SJCRH30 (cell line): ENCODE results near the gene FHIP1A. TPM values are rescaled to one million over a fixed set of nuclear protein-coding genes. Genes with fewer than 3 reads are reported as not detected.

ENCODE experiments used
- DNase-seq, 2 experiments: peaks; one replicate each; pipeline ENCODE4 v3.0.0-alpha.2; 2015 to 2020
- H3K27ac ChIP-seq: fragments of 250-450 bp; sonication (Bioruptor Pico); 2 replicates; pipeline ENCODE4 v1.5.1; 2020; ENCODE audit warnings: mild to moderate bottlenecking, moderate library complexity
- H3K27me3 ChIP-seq: fragments of 250-450 bp; sonication (Bioruptor Pico); 2 replicates; pipeline ENCODE4 v1.5.1; 2020; ENCODE audit warnings: mild to moderate bottlenecking, moderate library complexity
- H3K36me3 ChIP-seq: fragments of 250-450 bp; sonication (Bioruptor Pico); 2 replicates; pipeline ENCODE4 v1.5.1; 2020; ENCODE audit warnings: mild to moderate bottlenecking, moderate library complexity
- H3K4me1 ChIP-seq: fragments of 250-450 bp; sonication (Bioruptor Pico); 2 replicates; pipeline ENCODE4 v1.5.1; 2020; ENCODE audit warnings: mild to moderate bottlenecking, moderate library complexity
- H3K4me3 ChIP-seq: fragments of 250-450 bp; sonication (Bioruptor Pico); 2 replicates; pipeline ENCODE4 v1.5.1; 2020; ENCODE audit warnings: mild to moderate bottlenecking, moderate library complexity
- H3K9me3 ChIP-seq: fragments of 250-450 bp; sonication (Bioruptor Pico); replicated peaks from 2 replicates; pipeline ENCODE4 v1.5.1; 2020; ENCODE audit warnings: mild to moderate bottlenecking, moderate library complexity
- total RNA-seq: library from RNA; depleted of rRNA; stranded (reverse); fragments of >200 nt; shearing (Covaris generic); gene quantifications from 2 replicates; pipeline ENCODE4 v1.2.3, GENCODE V29; 2014

FHIP1A gene
- total RNA-seq, 1 experiment from 2014 or later = 2.7 TPM

- Histone ChIP-seq H3K27me3 (no peaks in the 10 kb centered on the region), H3K27ac (no peak overlapping the region), H3K36me3 (no peaks in the 10 kb centered on the region), H3K9me3 (no peaks in the 10 kb centered on the region), H3K4me1 (0 out of 2 replicates have a peak, but pooled peaks cover 5% of the 10 kb centered on the region), H3K4me3 (peak overlapping the region; percentile 78)
- no peak for DNase-seq
Observed at GRCh38 chr4:151407466-151408379, 1.3 kb upstream of the FHIP1A start.

- DNase-seq = no peak
- Histone ChIP-seq H3K36me3 (no peaks in the 10 kb centered on the region), H3K9me3 (no peaks in the 10 kb centered on the region), H3K4me1 (0 out of 2 replicates have a peak, but pooled peaks cover 5% of the 10 kb centered on the region), H3K27me3 (no peaks in the 10 kb centered on the region), H3K27ac (peak overlapping the region; percentile 24; the same call in 1 of the 2 replicates), H3K4me3 (peak overlapping the region; percentile 78)
Observed at GRCh38 chr4:151408380-151408629, 671 bp upstream of the FHIP1A start.

GRCh38 chr4:151409470-151410313 lies 716 bp downstream of the FHIP1A start:
- peak; percentile 11 to 36 for DNase-seq
- Histone ChIP-seq H3K9me3 (no peaks in the 10 kb centered on the region), H3K27me3 (no peaks in the 10 kb centered on the region), H3K36me3 (no peaks in the 10 kb centered on the region), H3K27ac (peak overlapping the region; percentile 26; the same call in 1 of the 2 replicates), H3K4me1 (0 out of 2 replicates have a peak, but pooled peaks cover 5% of the 10 kb centered on the region), H3K4me3 (peak overlapping the region; percentile 78)

- peak in 1 of 2 experiments; percentile 47 for DNase-seq
- H3K36me3 ChIP-seq = no peaks in the 10 kb centered on the region
- peak overlapping the region; percentile 69 for H3K27ac ChIP-seq
Observed at GRCh38 chr4:151415978-151416377, 7.0 kb downstream of the FHIP1A start.

GRCh38 chr4:151417164-151417571 lies 8.2 kb downstream of the FHIP1A start:
- Histone ChIP-seq H3K9me3 (no peaks in the 10 kb centered on the region), H3K27me3 (no peaks in the 10 kb centered on the region), H3K4me3 (no peak overlapping the region), H3K4me1 (peaks cover 24% of the 10 kb centered on the region), H3K36me3 (no peaks in the 10 kb centered on the region), H3K27ac (no peak overlapping the region)
- DNase-seq = no peak

More at GRCh38 chr4:151415978-151416377, 7.0 kb downstream of the FHIP1A start:
- no peaks in the 10 kb centered on the region for H3K9me3 ChIP-seq
- no peaks in the 10 kb centered on the region for H3K27me3 ChIP-seq
- H3K4me3 ChIP-seq = no peak overlapping the region
- H3K4me1 ChIP-seq = peaks cover 24% of the 10 kb centered on the region

GRCh38 chr4:151417766-151418376 lies 8.9 kb downstream of the FHIP1A start:
- Histone ChIP-seq H3K4me1 (peaks cover 24% of the 10 kb centered on the region), H3K4me3 (no peak overlapping the region), H3K27ac (no peak overlapping the region), H3K9me3 (no peaks in the 10 kb centered on the region), H3K36me3 (no peaks in the 10 kb centered on the region), H3K27me3 (no peaks in the 10 kb centered on the region)
- DNase-seq = no peak

GRCh38 chr4:151418385-151418784 lies 9.4 kb downstream of the FHIP1A start:
- Histone ChIP-seq H3K4me3 (no peak overlapping the region), H3K27ac (no peak overlapping the region), H3K36me3 (no peaks in the 10 kb centered on the region), H3K4me1 (peaks cover 24% of the 10 kb centered on the region), H3K9me3 (no peaks in the 10 kb centered on the region), H3K27me3 (no peaks in the 10 kb centered on the region)
- no peak for DNase-seq

- DNase-seq = no peak
- H3K36me3 ChIP-seq = no peaks in the 10 kb centered on the region
- H3K4me3 ChIP-seq = no peak overlapping the region
- no peaks in the 10 kb centered on the region for H3K9me3 ChIP-seq
- no peaks in the 10 kb centered on the region for H3K27me3 ChIP-seq
- peaks cover 24% of the 10 kb centered on the region for H3K4me1 ChIP-seq
- no peak overlapping the region for H3K27ac ChIP-seq
Observed at GRCh38 chr4:151418856-151419255, 9.9 kb downstream of the FHIP1A start.

GRCh38 chr4:151420250-151420807 lies 11.4 kb downstream of the FHIP1A start:
- H3K9me3 ChIP-seq = no peaks in the 10 kb centered on the region
- no peak for DNase-seq
- no peaks in the 10 kb centered on the region for H3K27me3 ChIP-seq
- H3K36me3 ChIP-seq = no peaks in the 10 kb centered on the region
- H3K4me1 ChIP-seq = peaks cover 22% of the 10 kb centered on the region
- H3K4me3 ChIP-seq = no peak overlapping the region
- no peak overlapping the region for H3K27ac ChIP-seq

- Histone ChIP-seq H3K4me3 (no peak overlapping the region), H3K4me1 (peaks cover 11% of the 10 kb centered on the region; the same call in 1 of the 2 replicates), H3K36me3 (no peaks in the 10 kb centered on the region), H3K27ac (no peak overlapping the region), H3K27me3 (no peaks in the 10 kb centered on the region), H3K9me3 (no peaks in the 10 kb centered on the region)
- no peak for DNase-seq
Observed at GRCh38 chr4:151422854-151423253, 13.9 kb downstream of the FHIP1A start.

GRCh38 chr4:151426513-151426912 lies 17.5 kb downstream of the FHIP1A start:
- peak in 1 of 2 experiments; percentile 5 for DNase-seq
- Histone ChIP-seq H3K27me3 (no peaks in the 10 kb centered on the region), H3K4me3 (no peak overlapping the region), H3K9me3 (no peaks in the 10 kb centered on the region), H3K36me3 (no peaks in the 10 kb centered on the region), H3K4me1 (peaks cover 6% of the 10 kb centered on the region; the same call in 1 of the 2 replicates), H3K27ac (no peak overlapping the region)

GRCh38 chr4:151427266-151427665 lies 18.3 kb downstream of the FHIP1A start:
- Histone ChIP-seq H3K4me1 (peaks cover 6% of the 10 kb centered on the region; the same call in 1 of the 2 replicates), H3K36me3 (no peaks in the 10 kb centered on the region), H3K27ac (no peak overlapping the region), H3K4me3 (no peak overlapping the region), H3K27me3 (no peaks in the 10 kb centered on the region), H3K9me3 (no peaks in the 10 kb centered on the region)
- DNase-seq = no peak

GRCh38 chr4:151428346-151428745 lies 19.4 kb downstream of the FHIP1A start:
- Histone ChIP-seq H3K27ac (no peak overlapping the region), H3K36me3 (no peaks in the 10 kb centered on the region), H3K9me3 (no peaks in the 10 kb centered on the region), H3K4me1 (peaks cover 6% of the 10 kb centered on the region; the same call in 1 of the 2 replicates), H3K4me3 (no peak overlapping the region), H3K27me3 (no peaks in the 10 kb centered on the region)
- no peak for DNase-seq

- no peak for DNase-seq
- Histone ChIP-seq H3K27me3 (no peaks in the 10 kb centered on the region), H3K4me1 (peaks cover 6% of the 10 kb centered on the region; the same call in 1 of the 2 replicates), H3K9me3 (no peaks in the 10 kb centered on the region), H3K4me3 (no peak overlapping the region), H3K36me3 (no peaks in the 10 kb centered on the region), H3K27ac (no peak overlapping the region)
Observed at GRCh38 chr4:151429957-151430570, 21.1 kb downstream of the FHIP1A start.
